GM15510 (cell line): ENCODE data around the gene KIFAP3.

Experiments
- POLR2A ChIP-seq: IDR thresholded peaks from 3 replicates; pipeline ENCODE4 v1.6.1; 2011; ENCODE audit warnings: borderline replicate concordance; ENCODE audit not compliant: insufficient read length; ENCODE audit errors: extremely low read depth

Gene KIFAP3

GRCh38 chr1:169884634-169885033, 189.9 kb downstream of the KIFAP3 start:
- TF ChIP-seq POLR2A, result no peak

GRCh38 chr1:169882039-169882511, 192.4 kb downstream of the KIFAP3 start:
- TF ChIP-seq POLR2A, result no peak

- no peak for TF ChIP-seq POLR2A
Measured at GRCh38 chr1:169879034-169879840, 195.3 kb downstream of the KIFAP3 start.

- no peak for TF ChIP-seq POLR2A
Measured at GRCh38 chr1:169878498-169878897, 196.0 kb downstream of the KIFAP3 start.

- TF ChIP-seq POLR2A, result no peak
Measured at GRCh38 chr1:169877800-169878491, 196.5 kb downstream of the KIFAP3 start.

GRCh38 chr1:169874229-169874628, 200.3 kb downstream of the KIFAP3 start:
- no peak for TF ChIP-seq POLR2A

GRCh38 chr1:169873582-169874199, 200.8 kb downstream of the KIFAP3 start:
- no peak for TF ChIP-seq POLR2A

GRCh38 chr1:169872906-169873305, 201.6 kb downstream of the KIFAP3 start:
- TF ChIP-seq POLR2A, result no peak
